ENCODE measurements around the gene GULP1.

GULP1 gene

GRCh38 chr2:188364033-188364630 is 72.5 kb downstream of the GULP1 start:
- TF ChIP-seq REST (IDR thresholded peaks at IDR 0.05; ENCODE audit: insufficient replicate concordance, low read depth) (no peak), CTCF (IDR thresholded peaks at IDR 0.05; ENCODE audit: insufficient read depth, low read length) (no peak), POLR2AphosphoS5 (IDR thresholded peaks at IDR 0.05; ENCODE audit: low read depth) (no peak), GABPA (IDR thresholded peaks at IDR 0.05; ENCODE audit: low read depth) (no peak)
- no peak for DNase-seq (ENCODE audit: low read depth in 1 of 2, low spot score in 1 of 2)
- Histone ChIP-seq H3K4me3 (replicated peaks; ENCODE audit: insufficient read depth, low read length) (no peak overlapping the region), H3K27ac (replicated peaks) (no peak overlapping the region), H3K27me3 (ENCODE audit: insufficient read depth, poor library complexity, severe bottlenecking) (no peaks in the 10 kb centered on the region)

GRCh38 chr2:188365058-188365641 is 73.5 kb downstream of the GULP1 start:
- TF ChIP-seq GABPA (IDR thresholded peaks at IDR 0.05; ENCODE audit: low read depth), result no peak
- no peak for TF ChIP-seq REST (IDR thresholded peaks at IDR 0.05; ENCODE audit: insufficient replicate concordance, low read depth)
- no peak for TF ChIP-seq SPI1 (IDR thresholded peaks at IDR 0.05; ENCODE audit: borderline replicate concordance, low read depth)
- TF ChIP-seq POLR2AphosphoS5 (IDR thresholded peaks at IDR 0.05; ENCODE audit: low read depth), result no peak
- no peak for TF ChIP-seq CTCF (IDR thresholded peaks at IDR 0.05; ENCODE audit: insufficient read depth, low read length)
- Histone ChIP-seq H3K4me3 (replicated peaks; ENCODE audit: insufficient read depth, low read length) (no peak overlapping the region), H3K27ac (replicated peaks) (no peak overlapping the region), H3K27me3 (ENCODE audit: insufficient read depth, poor library complexity, severe bottlenecking) (no peaks in the 10 kb centered on the region)
- DNase-seq (ENCODE audit: low read depth in 1 of 2, low spot score in 1 of 2), result no peak

GRCh38 chr2:188367164-188367563 is 75.5 kb downstream of the GULP1 start:
- TF ChIP-seq GABPA (IDR thresholded peaks at IDR 0.05; ENCODE audit: low read depth) (no peak), REST (IDR thresholded peaks at IDR 0.05; ENCODE audit: insufficient replicate concordance, low read depth) (no peak), POLR2AphosphoS5 (IDR thresholded peaks at IDR 0.05; ENCODE audit: low read depth) (no peak), CTCF (IDR thresholded peaks at IDR 0.05; ENCODE audit: insufficient read depth, low read length) (no peak), SPI1 (IDR thresholded peaks at IDR 0.05; ENCODE audit: borderline replicate concordance, low read depth) (no peak)
- H3K27ac ChIP-seq (replicated peaks), result no peak overlapping the region

More at GRCh38 chr2:188367164-188367563, 75.5 kb downstream of the GULP1 start:
- Histone ChIP-seq H3K4me3 (replicated peaks; ENCODE audit: insufficient read depth, low read length) (no peak overlapping the region), H3K27me3 (ENCODE audit: insufficient read depth, poor library complexity, severe bottlenecking) (no peaks in the 10 kb centered on the region)
- no peak for DNase-seq (ENCODE audit: low read depth in 1 of 2, low spot score in 1 of 2)
